Neural cell (in vitro differentiated cells): ENCODE results near the gene INO80. TPM values are rescaled to one million over a fixed set of nuclear protein-coding genes. Genes with fewer than 3 reads are reported as not detected.

Source experiments
- H2AFZ ChIP-seq: fragments of 200-600, 300-800 bp; sonication (generic), shearing (Covaris generic); 2 replicates; pipeline ENCODE4 v1.6.0; 2014; ENCODE audit warnings: low read depth, mild to moderate bottlenecking, antibody characterized with exemption, low read length, moderate library complexity
- H3F3A ChIP-seq: fragments of 200-600 bp; shearing (Covaris generic); 2 replicates; pipeline ENCODE4 v1.6.1; 2016; ENCODE audit warnings: mild to moderate bottlenecking, moderate library complexity, mixed read lengths, antibody characterized with exemption, low read length; ENCODE audit not compliant: insufficient read depth, poor library complexity, severe bottlenecking
- H3K27ac ChIP-seq: fragments of 200-600, 300-800 bp; sonication (generic), shearing (Covaris generic); 2 replicates; pipeline ENCODE4 v1.5.1; 2014; ENCODE audit warnings: mild to moderate bottlenecking, low read length, moderate library complexity
- H3K27me3 ChIP-seq: fragments of 300-800, 200-600 bp; sonication (generic), shearing (Covaris generic); 2 replicates; pipeline ENCODE4 v1.6.0; 2014; ENCODE audit warnings: mild to moderate bottlenecking, low read depth, low read length, moderate library complexity; ENCODE audit not compliant: insufficient read depth
- H3K36me3 ChIP-seq: fragments of 300-800, 200-600 bp; sonication (generic), shearing (Covaris generic); 2 replicates; pipeline ENCODE4 v1.5.1; 2014; ENCODE audit warnings: mild to moderate bottlenecking, antibody characterized with exemption, low read length, moderate library complexity; ENCODE audit not compliant: insufficient read depth
- H3K4me2 ChIP-seq: fragments of 300-800, 200-600 bp; sonication (generic), shearing (Covaris generic); 2 replicates; pipeline ENCODE4 v1.6.0; 2014; ENCODE audit warnings: mild to moderate bottlenecking, low read length
- H3K4me3 ChIP-seq: fragments of 300-800, 200-600 bp; sonication (generic), shearing (Covaris generic); 2 replicates; pipeline ENCODE4 v1.5.1; 2014; ENCODE audit warnings: mild to moderate bottlenecking, low read length, moderate library complexity
- H3K79me2 ChIP-seq: fragments of 200-600 bp; shearing (Covaris generic); replicated peaks from 2 replicates; pipeline ENCODE4 v1.6.0; 2014; ENCODE audit warnings: mild to moderate bottlenecking, low read length, moderate library complexity; ENCODE audit not compliant: insufficient read depth
- H3K9ac ChIP-seq: fragments of 300-800, 200-600 bp; sonication (generic), shearing (Covaris generic); 2 replicates; pipeline ENCODE4 v1.6.1; 2016; ENCODE audit warnings: mild to moderate bottlenecking, low read length, mixed read lengths
- H3K9me2 ChIP-seq: fragments of 200-600 bp; shearing (Covaris generic); 2 replicates; pipeline ENCODE4 v1.6.1; 2016; ENCODE audit warnings: mild to moderate bottlenecking, low read length, mixed read lengths; ENCODE audit not compliant: insufficient read depth
- H3K9me3 ChIP-seq: fragments of 200-600, 300-800 bp; sonication (generic), shearing (Covaris generic); 2 replicates; pipeline ENCODE4 v1.6.1; 2016; ENCODE audit warnings: mild to moderate bottlenecking, mixed run types, low read length, moderate library complexity, mixed read lengths
- H4K20me1 ChIP-seq: fragments of 200-600 bp; shearing (Covaris generic); 2 replicates; pipeline ENCODE4 v1.6.1; 2016; ENCODE audit warnings: mild to moderate bottlenecking, mixed run types; ENCODE audit not compliant: insufficient read depth
- EP300 ChIP-seq: fragments of 450-650 bp; conservative IDR thresholded peaks from 2 replicates; pipeline ENCODE4 v1.6.1; 2014; ENCODE audit warnings: antibody characterized with exemption, mild to moderate bottlenecking, moderate library complexity; ENCODE audit not compliant: poor library complexity, severe bottlenecking
- EZH2 ChIP-seq: fragments of 200-600, 300-800 bp; shearing (Covaris generic), sonication (generic); IDR thresholded peaks from 2 replicates; pipeline ENCODE4 v1.6.1; 2014; ENCODE audit warnings: antibody characterized with exemption, low read length, borderline replicate concordance, mild to moderate bottlenecking; ENCODE audit not compliant: insufficient read depth, poor library complexity, severe bottlenecking
- MXI1 ChIP-seq: fragments of 450-650 bp; conservative IDR thresholded peaks from 2 replicates; pipeline ENCODE4 v1.6.1; 2014; ENCODE audit warnings: antibody characterized with exemption, mild to moderate bottlenecking; ENCODE audit not compliant: poor library complexity, severe bottlenecking
- POLR2AphosphoS5 ChIP-seq: IDR thresholded peaks from 2 replicates; pipeline ENCODE4 v1.6.1; 2012
- RAD21 ChIP-seq: fragments of 450-650 bp; conservative IDR thresholded peaks from 2 replicates; pipeline ENCODE4 v1.6.1; 2014; ENCODE audit warnings: antibody characterized with exemption, mild to moderate bottlenecking, moderate library complexity
- REST ChIP-seq: IDR thresholded peaks from 2 replicates; pipeline ENCODE4 v1.6.1; 2012; ENCODE audit warnings: borderline replicate concordance
- SMC3 ChIP-seq: fragments of 450-650 bp; conservative IDR thresholded peaks from 2 replicates; pipeline ENCODE4 v1.6.1; 2014; ENCODE audit warnings: antibody characterized with exemption, mild to moderate bottlenecking, moderate library complexity; ENCODE audit not compliant: poor library complexity
- TAF1 ChIP-seq: IDR thresholded peaks from 2 replicates; pipeline ENCODE4 v1.6.1; 2012; ENCODE audit warnings: low read depth
- polyA plus RNA-seq: library from polyadenylated mRNA; depleted of rRNA; stranded (reverse); fragments of >200 nt; gene quantifications from 2 replicates; pipeline ENCODE4 v1.2.3, GENCODE V29; 2014
- TF ChIP-seq, protein P1 (sequence below): fragments of 450-650 bp; IDR thresholded peaks from 2 replicates; pipeline ENCODE4 v1.5.1; 2014; ENCODE audit warnings: antibody characterized with exemption, mild to moderate bottlenecking, moderate library complexity; ENCODE audit not compliant: poor library complexity, severe bottlenecking

Gene INO80
- polyA plus RNA-seq, 1 donor from 2014 or later = 8.4 TPM

- Histone ChIP-seq H3K9me3 (no peaks in the 10 kb centered on the region), H3K36me3 (no peaks in the 10 kb centered on the region), H2AFZ (no peak overlapping the region)
Observed at GRCh38 chr15:41078125-41078524, 38.0 kb downstream of the INO80 start.

GRCh38 chr15:41073028-41073427 is 43.1 kb downstream of the INO80 start:
- H3K9me2 ChIP-seq = no peaks in the 10 kb centered on the region
- no peak overlapping the region for H3K27ac ChIP-seq
- H3K79me2 ChIP-seq = no peaks in the 10 kb centered on the region
- H3K27me3 ChIP-seq = no peaks in the 10 kb centered on the region
- no peaks in the 10 kb centered on the region for H3F3A ChIP-seq
- H3K36me3 ChIP-seq = no peaks in the 10 kb centered on the region
- H2AFZ ChIP-seq = no peak overlapping the region
- no peaks in the 10 kb centered on the region for H4K20me1 ChIP-seq
- no peak for TF ChIP-seq EZH2
- no peak for TF ChIP-seq EP300
- TF ChIP-seq RAD21 = no peak
- TF ChIP-seq POLR2AphosphoS5 = no peak
- TF ChIP-seq, protein P1, sequence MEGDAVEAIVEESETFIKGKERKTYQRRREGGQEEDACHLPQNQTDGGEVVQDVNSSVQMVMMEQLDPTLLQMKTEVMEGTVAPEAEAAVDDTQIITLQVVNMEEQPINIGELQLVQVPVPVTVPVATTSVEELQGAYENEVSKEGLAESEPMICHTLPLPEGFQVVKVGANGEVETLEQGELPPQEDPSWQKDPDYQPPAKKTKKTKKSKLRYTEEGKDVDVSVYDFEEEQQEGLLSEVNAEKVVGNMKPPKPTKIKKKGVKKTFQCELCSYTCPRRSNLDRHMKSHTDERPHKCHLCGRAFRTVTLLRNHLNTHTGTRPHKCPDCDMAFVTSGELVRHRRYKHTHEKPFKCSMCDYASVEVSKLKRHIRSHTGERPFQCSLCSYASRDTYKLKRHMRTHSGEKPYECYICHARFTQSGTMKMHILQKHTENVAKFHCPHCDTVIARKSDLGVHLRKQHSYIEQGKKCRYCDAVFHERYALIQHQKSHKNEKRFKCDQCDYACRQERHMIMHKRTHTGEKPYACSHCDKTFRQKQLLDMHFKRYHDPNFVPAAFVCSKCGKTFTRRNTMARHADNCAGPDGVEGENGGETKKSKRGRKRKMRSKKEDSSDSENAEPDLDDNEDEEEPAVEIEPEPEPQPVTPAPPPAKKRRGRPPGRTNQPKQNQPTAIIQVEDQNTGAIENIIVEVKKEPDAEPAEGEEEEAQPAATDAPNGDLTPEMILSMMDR = no peak
- TF ChIP-seq TAF1 = no peak
- no peak for TF ChIP-seq SMC3
- TF ChIP-seq MXI1 = no peak
- no peak for TF ChIP-seq REST
- H3K4me2 ChIP-seq = no peak overlapping the region
- H3K4me3 ChIP-seq = no peak overlapping the region
- H3K9ac ChIP-seq = no peak overlapping the region
- H3K9me3 ChIP-seq = no peaks in the 10 kb centered on the region

More at GRCh38 chr15:41078125-41078524, 38.0 kb downstream of the INO80 start:
- no peaks in the 10 kb centered on the region for H3K9me2 ChIP-seq
- TF ChIP-seq MXI1 = no peak
- no peak for TF ChIP-seq REST
- no peak for TF ChIP-seq EP300
- TF ChIP-seq, protein P1 = no peak
- no peaks in the 10 kb centered on the region for H4K20me1 ChIP-seq
- no peak overlapping the region for H3K4me2 ChIP-seq
- no peaks in the 10 kb centered on the region for H3K79me2 ChIP-seq
- H3K4me3 ChIP-seq = no peak overlapping the region
- no peak overlapping the region for H3K9ac ChIP-seq
- H3F3A ChIP-seq = no peaks in the 10 kb centered on the region
- H3K27me3 ChIP-seq = no peaks in the 10 kb centered on the region
- no peak overlapping the region for H3K27ac ChIP-seq
